OCI-LY1 (cell line): ENCODE results near the gene SIRT7.

Experiments used
- H2AFZ ChIP-seq: fragments of 200-600 bp; sonication (generic), shearing (Covaris generic); 2 replicates; pipeline ENCODE4 v1.6.0; 2014; ENCODE audit warnings: antibody characterized with exemption, mild to moderate bottlenecking, low read length
- H3F3A ChIP-seq: fragments of 200-600 bp; sonication (generic), shearing (Covaris generic); 2 replicates; pipeline ENCODE4 v1.6.0; 2014; ENCODE audit warnings: mild to moderate bottlenecking, antibody characterized with exemption, low read length, moderate library complexity; ENCODE audit not compliant: insufficient read depth
- H3K27ac ChIP-seq: fragments of 200-600 bp; sonication (generic); 2 replicates; pipeline ENCODE4 v1.5.1; 2014; ENCODE audit warnings: low read length, mixed run types, mild to moderate bottlenecking, low read depth; ENCODE audit not compliant: poor library complexity, severe bottlenecking
- H3K27me3 ChIP-seq: fragments of 200-600 bp; sonication (generic); 2 replicates; pipeline ENCODE4 v1.6.0; 2014; ENCODE audit warnings: antibody characterized with exemption, mild to moderate bottlenecking, low read length, moderate library complexity; ENCODE audit not compliant: insufficient read depth
- H3K36me3 ChIP-seq: fragments of 200-600 bp; sonication (generic); 2 replicates; pipeline ENCODE4 v1.6.1; 2014; ENCODE audit warnings: mild to moderate bottlenecking, antibody characterized with exemption, low read length, moderate library complexity, mixed read lengths; ENCODE audit not compliant: insufficient read depth
- H3K4me1 ChIP-seq: fragments of 200-600 bp; sonication (generic); 2 replicates; pipeline ENCODE4 v1.5.1; 2014; ENCODE audit warnings: mild to moderate bottlenecking, low read length, moderate library complexity; ENCODE audit not compliant: insufficient read depth, severe bottlenecking
- H3K4me2 ChIP-seq: fragments of 200-600 bp; sonication (generic), shearing (Covaris generic); 2 replicates; pipeline ENCODE4 v1.6.1; 2014; ENCODE audit warnings: low read length
- H3K4me3 ChIP-seq: fragments of 200-600 bp; sonication (generic); 2 replicates; pipeline ENCODE4 v1.5.1; 2014; ENCODE audit warnings: low read length, low read depth, mild to moderate bottlenecking, mixed read lengths; ENCODE audit not compliant: poor library complexity, severe bottlenecking
- H3K79me2 ChIP-seq: fragments of 200-600 bp; shearing (Covaris generic); 2 replicates; pipeline ENCODE4 v1.6.1; 2016; ENCODE audit warnings: mixed run types, low read length, mixed read lengths; ENCODE audit not compliant: insufficient read depth
- H3K9ac ChIP-seq: fragments of 200-600 bp; sonication (generic), shearing (Covaris generic); 2 replicates; pipeline ENCODE4 v1.6.1; 2014; ENCODE audit warnings: mild to moderate bottlenecking, low read length, mixed read lengths
- H3K9me2 ChIP-seq: fragments of 200-600 bp; sonication (generic), shearing (Covaris generic); 2 replicates; pipeline ENCODE4 v1.6.1; 2014; ENCODE audit warnings: low read depth, mild to moderate bottlenecking, low read length, mixed read lengths
- H3K9me3 ChIP-seq: fragments of 200-600 bp; shearing (Covaris generic); 2 replicates; pipeline ENCODE4 v1.6.1; 2014; ENCODE audit warnings: low read length, mixed read lengths
- H4K20me1 ChIP-seq: fragments of 200-600 bp; sonication (generic), shearing (Covaris generic); 2 replicates; pipeline ENCODE4 v1.6.0; 2016; ENCODE audit warnings: mild to moderate bottlenecking, low read length; ENCODE audit not compliant: insufficient read depth
- EZH2 ChIP-seq: fragments of 200-600 bp; sonication (generic), shearing (Covaris generic); IDR thresholded peaks from 2 replicates; pipeline ENCODE4 v1.8.0; 2017; ENCODE audit warnings: borderline replicate concordance, mixed run types, mild to moderate bottlenecking, antibody characterized with exemption, low read length, moderate library complexity, mixed read lengths
- TF ChIP-seq, protein P1 (sequence below): fragments of 200-600 bp; sonication (generic), shearing (Covaris generic); IDR thresholded peaks from 2 replicates; pipeline ENCODE4 v1.5.1; 2017; ENCODE audit warnings: mild to moderate bottlenecking, antibody characterized with exemption, low read length, moderate library complexity, mixed read lengths

The SIRT7 gene

GRCh38 chr17:81916234-81917001 is 1.6 kb downstream of the SIRT7 start:
- H3K9ac ChIP-seq: peak overlapping the region; percentile 88; the same call in 1 of the 2 replicates
- no peaks in the 10 kb centered on the region for H4K20me1 ChIP-seq
- no peaks in the 10 kb centered on the region for H3K9me2 ChIP-seq
- peak overlapping the region; percentile 94 for H3K4me3 ChIP-seq
- TF ChIP-seq EZH2: no peak
- TF ChIP-seq, protein P1, sequence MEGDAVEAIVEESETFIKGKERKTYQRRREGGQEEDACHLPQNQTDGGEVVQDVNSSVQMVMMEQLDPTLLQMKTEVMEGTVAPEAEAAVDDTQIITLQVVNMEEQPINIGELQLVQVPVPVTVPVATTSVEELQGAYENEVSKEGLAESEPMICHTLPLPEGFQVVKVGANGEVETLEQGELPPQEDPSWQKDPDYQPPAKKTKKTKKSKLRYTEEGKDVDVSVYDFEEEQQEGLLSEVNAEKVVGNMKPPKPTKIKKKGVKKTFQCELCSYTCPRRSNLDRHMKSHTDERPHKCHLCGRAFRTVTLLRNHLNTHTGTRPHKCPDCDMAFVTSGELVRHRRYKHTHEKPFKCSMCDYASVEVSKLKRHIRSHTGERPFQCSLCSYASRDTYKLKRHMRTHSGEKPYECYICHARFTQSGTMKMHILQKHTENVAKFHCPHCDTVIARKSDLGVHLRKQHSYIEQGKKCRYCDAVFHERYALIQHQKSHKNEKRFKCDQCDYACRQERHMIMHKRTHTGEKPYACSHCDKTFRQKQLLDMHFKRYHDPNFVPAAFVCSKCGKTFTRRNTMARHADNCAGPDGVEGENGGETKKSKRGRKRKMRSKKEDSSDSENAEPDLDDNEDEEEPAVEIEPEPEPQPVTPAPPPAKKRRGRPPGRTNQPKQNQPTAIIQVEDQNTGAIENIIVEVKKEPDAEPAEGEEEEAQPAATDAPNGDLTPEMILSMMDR: no peak
- H3K27me3 ChIP-seq: no peaks in the 10 kb centered on the region
- no peaks in the 10 kb centered on the region for H3K79me2 ChIP-seq
- peak overlapping the region; percentile 98 for H3K4me2 ChIP-seq
- peaks cover 57% of the 10 kb centered on the region for H3K36me3 ChIP-seq
- H3K9me3 ChIP-seq: no peaks in the 10 kb centered on the region
- peaks cover 28% of the 10 kb centered on the region for H3K4me1 ChIP-seq
- H3K27ac ChIP-seq: no peak overlapping the region
- no peak overlapping the region for H2AFZ ChIP-seq
- H3F3A ChIP-seq: no peaks in the 10 kb centered on the region

GRCh38 chr17:81915331-81915730 is 2.6 kb downstream of the SIRT7 start:
- no peak overlapping the region for H3K27ac ChIP-seq
- no peaks in the 10 kb centered on the region for H3F3A ChIP-seq
- no peaks in the 10 kb centered on the region for H3K79me2 ChIP-seq
- peaks cover 46% of the 10 kb centered on the region for H3K36me3 ChIP-seq
- no peaks in the 10 kb centered on the region for H3K27me3 ChIP-seq
- TF ChIP-seq EZH2: no peak
- TF ChIP-seq, protein P1: no peak
- H3K9me2 ChIP-seq: no peaks in the 10 kb centered on the region
- no peak overlapping the region for H3K9ac ChIP-seq
- no peak overlapping the region for H3K4me2 ChIP-seq
- no peak overlapping the region for H3K4me3 ChIP-seq
- H4K20me1 ChIP-seq: no peaks in the 10 kb centered on the region
- H3K4me1 ChIP-seq: peaks cover 31% of the 10 kb centered on the region
- no peak overlapping the region for H2AFZ ChIP-seq
- no peaks in the 10 kb centered on the region for H3K9me3 ChIP-seq

DNA sequence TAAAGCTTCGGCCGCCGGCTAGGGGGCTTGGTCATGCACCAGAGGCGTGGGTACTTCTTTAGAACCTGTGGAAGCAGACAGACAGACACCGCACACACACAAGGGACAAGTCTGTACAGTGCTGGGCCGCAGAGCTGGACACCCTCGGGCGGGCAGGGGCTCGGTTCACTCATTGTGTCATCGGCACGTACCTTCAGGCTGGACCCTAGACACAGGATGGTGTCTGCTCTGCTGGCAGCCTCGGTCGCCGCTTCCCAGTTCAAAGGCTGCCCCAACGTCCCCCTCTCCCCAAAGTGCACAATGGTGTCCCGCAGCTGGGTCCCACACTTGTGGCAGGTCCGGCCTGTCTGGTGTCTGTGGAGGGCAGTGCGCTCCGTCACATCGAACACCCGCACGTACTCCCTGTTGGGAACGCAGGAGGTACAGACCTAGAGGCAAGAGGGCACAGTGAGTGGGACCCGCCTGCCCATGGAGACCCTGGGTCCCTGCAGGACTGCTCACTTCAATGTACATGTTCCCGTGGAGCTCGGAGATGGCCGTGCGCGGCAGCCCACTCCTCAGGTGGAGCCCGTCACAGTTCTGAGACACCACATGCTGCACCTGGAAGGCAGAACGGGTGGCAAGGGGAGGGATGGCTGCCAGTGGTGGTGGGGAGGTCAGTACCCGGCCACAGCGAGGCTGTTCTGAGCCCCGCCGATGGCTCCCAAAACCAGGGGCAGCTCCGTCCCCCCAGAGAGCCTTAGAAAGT is 3.7 kb downstream of the SIRT7 start:
- no peaks in the 10 kb centered on the region for H3F3A ChIP-seq
- H2AFZ ChIP-seq: no peak overlapping the region
- no peak overlapping the region for H3K4me2 ChIP-seq
- no peaks in the 10 kb centered on the region for H4K20me1 ChIP-seq
- peaks cover 46% of the 10 kb centered on the region for H3K36me3 ChIP-seq
- H3K4me1 ChIP-seq: peaks cover 40% of the 10 kb centered on the region
- H3K27ac ChIP-seq: no peak overlapping the region
- H3K9me3 ChIP-seq: no peaks in the 10 kb centered on the region
- no peaks in the 10 kb centered on the region for H3K27me3 ChIP-seq
- no peaks in the 10 kb centered on the region for H3K9me2 ChIP-seq
- no peak overlapping the region for H3K9ac ChIP-seq
- no peak for TF ChIP-seq EZH2
- TF ChIP-seq, protein P1: no peak
- H3K79me2 ChIP-seq: no peaks in the 10 kb centered on the region
- H3K4me3 ChIP-seq: no peak overlapping the region
